Adrenal gland (tissue), 12 donors: Measurements from ENCODE around the gene CACNG1. TPM values are rescaled to one million over a fixed set of nuclear protein-coding genes. Genes with fewer than 3 reads are reported as not detected.

Experiments used
- DNase-seq, 7 donors: peaks; one replicate each; pipeline ENCODE4 v3.0.0-alpha.2; 2019 to 2020
- H3K27ac ChIP-seq, 5 donors: fragments of 200-600 bp; sonication (generic) in 4 of 5; 1 replicate in 3 of 5; 2 replicates in 2 of 5; pipeline versions ENCODE4 v1.5.1 to v1.8.0; 2016 to 2020; ENCODE audit warnings: mild to moderate bottlenecking in 1 of 5
- H3K27me3 ChIP-seq: fragments of 200-600 bp; 2 replicates; pipeline ENCODE4 v1.8.0; 2021
- H3K36me3 ChIP-seq, 2 donors: fragments of 200-600 bp; replicated peaks in 1 of 2; 1 replicate in 1 of 2; 2 replicates in 1 of 2; pipeline versions ENCODE4 v1.5.1 to v1.8.0; 2018 to 2022
- H3K4me1 ChIP-seq, 2 donors: fragments of 200-600 bp; replicated peaks in 1 of 2; 1 replicate in 1 of 2; 2 replicates in 1 of 2; pipeline versions ENCODE4 v1.5.1 to v1.8.0; 2018 to 2021
- H3K4me3 ChIP-seq, 4 donors: fragments of 200-600 bp; sonication (generic) in 3 of 4; one replicate each; pipeline ENCODE4 v1.5.1; 2016 to 2018
- H3K9me3 ChIP-seq, 3 donors: fragments of 200-600 bp; sonication (generic) in 1 of 3; replicated peaks in 1 of 3; 1 replicate in 2 of 3; 2 replicates in 1 of 3; pipeline versions ENCODE4 v1.5.1 to v1.8.0; 2016 to 2021
- POLR2A ChIP-seq, 2 donors: fragments of 450-650 bp; IDR thresholded peaks; one replicate each; pipeline ENCODE4 v1.6.1; 2017; ENCODE audit warnings: antibody characterized with exemption in 2 of 2, mild to moderate bottlenecking in 2 of 2, moderate library complexity in 1 of 2
- WGBS, 4 donors: extraction: QIAGEN DNeasy Blood & Tissue Kit in 2 of 4; methylation state at CpG; one replicate each; pipeline versions ENCODE4 v1.1.5 to v1.1.7; 2013 to 2017; 5-methylcytosine and 5-hydroxymethylcytosine counted together
- intact Hi-C, 2 donors: fragments of 100-400 bp; cut with DNase I; formaldehyde crosslinking; loops; one replicate each; pipeline versions ENCODE4 v1.14.1 to v1.15.0; 2022 to 2023
- polyA plus RNA-seq, 3 donors: library from polyadenylated mRNA; stranded (reverse); fragments of 200-250 nt in 2 of 3; fragments of 350-450 nt in 1 of 3; fragmentation: Illumina TruSeq in 1 of 3; extraction: RNeasy Lipid Tissue Mini Kit (QIAGEN cat#74804) in 1 of 3; gene quantifications; one replicate each; pipeline ENCODE4 v1.2.3, GENCODE V29; 2013 to 2014
- total RNA-seq, 9 donors: library from RNA; depleted of rRNA in 4 of 9; stranded (reverse); fragments of >200 nt in 4 of 9; fragments of 120-200 nt in 1 of 9; fragmentation: NEBNext Ultra II Directional in 1 of 9; extraction: Animal tissue kit (Norgen Biotek cat#: 25700) in 1 of 9; gene quantifications; one replicate each; pipeline versions ENCODE4 v1.1.0 to v1.2.4, GENCODE V29; 2013 to 2023
- TF ChIP-seq, protein P1 (sequence below), 6 experiments: fragments of 450-650 bp in 4 of 6; fragments of 200-600 bp in 2 of 6; sonication (generic) in 1 of 6; IDR thresholded peaks; 1 replicate in 5 of 6; 2 replicates in 1 of 6; pipeline versions ENCODE4 v1.5.1 to v1.8.0; 2016 to 2021; ENCODE audit warnings: antibody characterized with exemption in 6 of 6, mild to moderate bottlenecking in 2 of 6, moderate library complexity in 1 of 6
- donor health status: healthy with polysubstance abuse.
- donor health status: Bipolar disorder and iron deficiency.
- donor health status: DM: yes; HTN: yes; CAD: no.
- donor health status: DM: no; HTN: no; CAD: no.
- donor health status: DM: no; HTN: no; CAD: no.
- donor health status: DM: yes; HTN: yes; CAD: no.

The CACNG1 gene
- total and polyA plus RNA-seq, 12 donors = 0.28 to 5.9 (median 1.2) TPM; not detected in 2

DNA sequence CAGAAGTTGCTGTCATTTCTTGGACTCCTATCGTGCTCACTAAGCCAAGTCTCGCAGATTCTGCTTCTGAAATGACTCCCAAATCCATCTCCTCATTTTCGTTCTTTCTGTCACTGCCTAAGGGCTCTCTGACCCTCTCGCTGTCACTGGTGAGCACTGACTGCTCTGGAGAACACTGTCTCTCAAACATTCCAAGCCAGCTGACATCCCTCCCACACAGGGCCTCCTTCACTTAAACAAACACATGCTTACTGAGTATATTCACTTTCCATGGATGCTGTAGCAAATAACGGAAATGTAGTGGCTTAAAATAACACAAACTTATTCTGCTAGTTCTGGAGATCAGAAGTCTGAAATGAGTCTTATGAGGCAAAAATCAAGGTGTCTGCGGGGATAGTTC is 18.8 kb downstream of the CACNG1 start:
- TF ChIP-seq POLR2A (IDR thresholded peaks at IDR 0.05) = no peak
- TF ChIP-seq, protein P1, sequence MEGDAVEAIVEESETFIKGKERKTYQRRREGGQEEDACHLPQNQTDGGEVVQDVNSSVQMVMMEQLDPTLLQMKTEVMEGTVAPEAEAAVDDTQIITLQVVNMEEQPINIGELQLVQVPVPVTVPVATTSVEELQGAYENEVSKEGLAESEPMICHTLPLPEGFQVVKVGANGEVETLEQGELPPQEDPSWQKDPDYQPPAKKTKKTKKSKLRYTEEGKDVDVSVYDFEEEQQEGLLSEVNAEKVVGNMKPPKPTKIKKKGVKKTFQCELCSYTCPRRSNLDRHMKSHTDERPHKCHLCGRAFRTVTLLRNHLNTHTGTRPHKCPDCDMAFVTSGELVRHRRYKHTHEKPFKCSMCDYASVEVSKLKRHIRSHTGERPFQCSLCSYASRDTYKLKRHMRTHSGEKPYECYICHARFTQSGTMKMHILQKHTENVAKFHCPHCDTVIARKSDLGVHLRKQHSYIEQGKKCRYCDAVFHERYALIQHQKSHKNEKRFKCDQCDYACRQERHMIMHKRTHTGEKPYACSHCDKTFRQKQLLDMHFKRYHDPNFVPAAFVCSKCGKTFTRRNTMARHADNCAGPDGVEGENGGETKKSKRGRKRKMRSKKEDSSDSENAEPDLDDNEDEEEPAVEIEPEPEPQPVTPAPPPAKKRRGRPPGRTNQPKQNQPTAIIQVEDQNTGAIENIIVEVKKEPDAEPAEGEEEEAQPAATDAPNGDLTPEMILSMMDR (IDR thresholded peaks at IDR 0.05) = no peak
- 77 to 88% (median 83%) methylated on average over 6 of the region's 6 CpGs for WGBS, 4 donors
- intact Hi-C loops = no loop called here

DNA sequence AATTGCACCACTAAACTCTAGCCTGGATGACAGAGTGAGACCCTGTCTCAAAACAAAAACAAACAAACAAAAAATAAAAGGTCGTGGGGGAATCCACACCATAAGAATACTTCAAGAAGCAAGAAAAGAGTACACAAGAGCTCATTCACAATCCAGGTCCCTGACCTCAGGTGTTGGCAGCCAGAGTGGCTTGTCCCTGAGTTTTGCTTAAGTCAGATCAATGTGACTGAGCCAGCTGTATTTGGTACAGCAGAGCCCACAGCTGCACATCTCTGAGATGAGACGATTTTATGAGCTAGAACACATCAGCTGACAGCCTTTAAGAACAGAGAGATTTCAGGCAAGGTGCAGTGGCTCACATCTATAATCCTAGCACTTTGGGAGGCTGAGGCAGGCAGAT is 22.4 kb downstream of the CACNG1 start:
- intact Hi-C loops = no loop called here
- no peak overlapping the region for H3K4me3 ChIP-seq
- no peaks in the 10 kb centered on the region for H3K4me1 ChIP-seq
- no peak for TF ChIP-seq POLR2A (IDR thresholded peaks at IDR 0.05)
- TF ChIP-seq, protein P1 (IDR thresholded peaks at IDR 0.05) = no peak
- no peaks in the 10 kb centered on the region for H3K27me3 ChIP-seq
- H3K36me3 ChIP-seq = no peaks in the 10 kb centered on the region
- DNase-seq = no peak
- 46 to 67% (median 57%) methylated on average over 2 of the region's 2 CpGs for WGBS, 4 donors
- H3K27ac ChIP-seq = no peak overlapping the region
- no peaks in the 10 kb centered on the region for H3K9me3 ChIP-seq

More for the DNA sequence above, 18.8 kb downstream of the CACNG1 start:
- no peak overlapping the region for H3K27ac ChIP-seq
- no peaks in the 10 kb centered on the region for H3K27me3 ChIP-seq
- H3K4me3 ChIP-seq = no peak overlapping the region
- DNase-seq = no peak
- H3K9me3 ChIP-seq = no peaks in the 10 kb centered on the region
- H3K36me3 ChIP-seq = no peaks in the 10 kb centered on the region
- no peaks in the 10 kb centered on the region for H3K4me1 ChIP-seq

DNA sequence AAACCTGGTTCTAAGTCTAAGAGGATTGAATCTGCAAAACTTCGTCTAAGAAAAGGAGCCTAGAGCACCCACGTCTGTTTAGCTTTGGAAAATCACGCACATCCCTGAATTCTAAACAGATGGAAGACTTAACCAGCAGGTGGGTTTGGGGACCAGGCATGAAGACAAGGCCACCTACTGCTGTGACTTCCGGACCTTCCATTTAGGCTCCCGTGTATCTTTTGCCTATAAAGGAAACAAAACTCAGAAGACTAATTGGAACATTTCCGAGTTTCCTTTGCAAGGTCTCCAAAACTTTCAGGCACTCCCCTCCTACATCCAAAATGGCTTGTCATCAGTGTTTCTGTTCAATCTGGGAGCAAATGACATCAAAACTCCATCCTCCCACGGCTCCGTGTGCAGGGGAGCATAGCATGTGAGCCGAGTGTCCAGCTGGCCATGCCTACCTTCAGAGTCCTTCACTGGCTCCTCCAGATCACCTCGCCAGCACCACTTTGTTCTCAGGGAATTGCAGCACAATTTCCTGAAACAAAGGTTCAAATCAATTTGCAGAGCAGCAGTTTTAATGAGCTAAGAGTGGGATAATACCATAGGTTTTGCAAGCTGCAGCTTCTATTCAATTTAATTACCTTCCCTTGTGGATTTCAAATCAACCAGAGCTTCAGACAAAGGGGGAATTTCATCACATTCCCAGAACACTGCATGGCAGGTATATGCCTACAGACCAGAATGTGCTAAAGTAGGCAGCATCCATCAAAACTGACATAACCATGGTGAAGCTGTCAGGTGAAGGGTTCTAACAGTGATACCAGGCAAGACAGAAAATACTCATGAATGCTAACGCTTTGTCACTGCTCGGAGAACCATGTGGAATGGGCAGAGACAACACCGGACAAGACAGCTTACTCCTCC is 23.5 kb downstream of the CACNG1 start:
- H3K27ac ChIP-seq = no peak overlapping the region
- no peaks in the 10 kb centered on the region for H3K4me1 ChIP-seq
- no peak overlapping the region for H3K4me3 ChIP-seq
- 90 to 92% (median 92%) methylated on average over 13 of the region's 13 CpGs for WGBS, 4 donors
- intact Hi-C loops = no loop called here
- H3K9me3 ChIP-seq = no peaks in the 10 kb centered on the region
- TF ChIP-seq, protein P1 (IDR thresholded peaks at IDR 0.05) = no peak
- no peak for TF ChIP-seq POLR2A (IDR thresholded peaks at IDR 0.05)
- no peaks in the 10 kb centered on the region for H3K36me3 ChIP-seq
- DNase-seq = no peak
- H3K27me3 ChIP-seq = no peaks in the 10 kb centered on the region

DNA sequence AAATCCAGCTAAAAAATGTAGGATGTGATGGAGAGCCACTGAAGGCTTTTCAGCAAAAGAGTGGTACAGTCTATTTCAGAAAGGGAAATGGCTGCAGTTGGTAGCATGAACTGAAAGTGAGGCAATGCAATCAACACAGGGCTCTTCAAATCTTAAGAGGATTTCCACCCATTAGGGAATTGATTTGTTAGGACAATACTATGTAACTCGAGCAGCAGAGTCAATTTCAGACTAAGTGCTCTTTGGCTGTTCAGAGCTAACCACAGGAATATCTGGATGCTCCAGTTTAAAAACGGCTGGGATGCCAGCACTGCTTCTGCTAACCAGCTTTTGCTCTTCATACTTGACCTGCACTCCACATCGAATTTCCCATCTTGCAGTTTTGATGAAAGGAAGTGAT is 24.6 kb downstream of the CACNG1 start:
- intact Hi-C loops = no loop called here
- H3K27ac ChIP-seq = no peak overlapping the region
- DNase-seq = no peak
- no peaks in the 10 kb centered on the region for H3K9me3 ChIP-seq
- H3K4me1 ChIP-seq = no peaks in the 10 kb centered on the region
- WGBS, 4 donors = 76 to 91% (median 80%) methylated on average over 3 of the region's 3 CpGs
- no peaks in the 10 kb centered on the region for H3K27me3 ChIP-seq
- no peaks in the 10 kb centered on the region for H3K36me3 ChIP-seq
- H3K4me3 ChIP-seq = no peak overlapping the region
- no peak for TF ChIP-seq POLR2A (IDR thresholded peaks at IDR 0.05)
- TF ChIP-seq, protein P1 (IDR thresholded peaks at IDR 0.05) = no peak
